AG04449 (cell line): ENCODE results near the gene ANKRD11.

ENCODE experiments used
- CTCF ChIA-PET: fragments of 350-600 bp; formaldehyde crosslinking; extraction: SDS; loops from one replicate; lab custom pipeline; 2021; ENCODE audit warnings: antibody characterized with exemption; lab: Yijun Ruan, JAX
- POLR2A ChIA-PET: fragments of 400-600, 350-600 bp; formaldehyde crosslinking; extraction: SDS; loops from one replicate; lab custom pipeline; 2020; ENCODE audit warnings: antibody characterized with exemption, inconsistent platforms; lab: Yijun Ruan, JAX
- DNase-seq: peaks from one replicate; pipeline ENCODE4 v3.0.0-alpha.2; 2010; ENCODE audit warnings: low read depth, low spot score
- H3K4me3 ChIP-seq: 2 replicates; pipeline ENCODE4 v1.5.1; 2011; ENCODE audit warnings: low read depth, mild to moderate bottlenecking, control low read depth, low read length
- TF ChIP-seq, protein P1 (sequence below): IDR thresholded peaks from one replicate; pipeline ENCODE4 v1.5.1; 2011; ENCODE audit warnings: mild to moderate bottlenecking, moderate library complexity, low read length, control low read depth, inconsistent platforms; ENCODE audit not compliant: insufficient read depth; ENCODE audit errors: missing control alignments

The ANKRD11 gene

DNA sequence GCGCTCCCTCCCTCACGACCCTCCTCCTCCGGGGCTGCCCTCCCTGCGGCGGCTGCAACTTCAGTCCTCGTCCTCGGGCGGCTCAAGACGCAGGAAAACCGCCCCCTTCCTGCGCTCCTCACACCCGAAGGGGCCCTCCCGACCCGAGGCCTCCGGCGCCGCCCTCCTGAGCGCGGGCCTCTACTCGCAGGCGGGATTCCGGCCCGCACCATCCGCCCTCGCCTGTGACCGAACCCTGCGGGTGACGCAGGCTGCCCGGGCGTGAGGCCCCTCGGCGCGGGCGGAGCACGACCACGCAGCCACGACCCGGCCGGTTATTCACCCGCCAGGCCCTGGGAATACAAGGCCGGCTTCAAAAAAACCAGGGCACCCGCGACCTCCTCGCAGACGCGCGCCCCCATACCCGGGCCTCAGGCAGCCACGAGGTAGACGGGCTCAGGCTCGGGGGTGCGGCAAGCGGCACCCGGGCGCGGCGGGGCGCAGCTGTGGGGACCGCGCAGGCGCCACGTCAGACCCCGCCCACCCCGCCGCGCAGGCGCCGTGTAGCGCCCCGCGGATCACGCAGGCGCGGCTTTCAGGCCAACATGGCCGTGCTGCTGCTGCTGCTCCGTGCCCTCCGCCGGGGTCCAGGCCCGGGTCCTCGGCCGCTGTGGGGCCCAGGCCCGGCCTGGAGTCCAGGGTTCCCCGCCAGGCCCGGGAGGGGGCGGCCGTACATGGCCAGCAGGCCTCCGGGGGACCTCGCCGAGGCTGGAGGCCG lies 17.7 kb upstream of the ANKRD11 start, which contains the start of gene SPG7:
Gene SPG7, plus strand, starts transcription at position 570 of the 757 bp plus-strand sequence. Its CDS starts 15 bp downstream, at position 585.
- TF ChIP-seq, protein P1, sequence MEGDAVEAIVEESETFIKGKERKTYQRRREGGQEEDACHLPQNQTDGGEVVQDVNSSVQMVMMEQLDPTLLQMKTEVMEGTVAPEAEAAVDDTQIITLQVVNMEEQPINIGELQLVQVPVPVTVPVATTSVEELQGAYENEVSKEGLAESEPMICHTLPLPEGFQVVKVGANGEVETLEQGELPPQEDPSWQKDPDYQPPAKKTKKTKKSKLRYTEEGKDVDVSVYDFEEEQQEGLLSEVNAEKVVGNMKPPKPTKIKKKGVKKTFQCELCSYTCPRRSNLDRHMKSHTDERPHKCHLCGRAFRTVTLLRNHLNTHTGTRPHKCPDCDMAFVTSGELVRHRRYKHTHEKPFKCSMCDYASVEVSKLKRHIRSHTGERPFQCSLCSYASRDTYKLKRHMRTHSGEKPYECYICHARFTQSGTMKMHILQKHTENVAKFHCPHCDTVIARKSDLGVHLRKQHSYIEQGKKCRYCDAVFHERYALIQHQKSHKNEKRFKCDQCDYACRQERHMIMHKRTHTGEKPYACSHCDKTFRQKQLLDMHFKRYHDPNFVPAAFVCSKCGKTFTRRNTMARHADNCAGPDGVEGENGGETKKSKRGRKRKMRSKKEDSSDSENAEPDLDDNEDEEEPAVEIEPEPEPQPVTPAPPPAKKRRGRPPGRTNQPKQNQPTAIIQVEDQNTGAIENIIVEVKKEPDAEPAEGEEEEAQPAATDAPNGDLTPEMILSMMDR, result no peak
- H3K4me3 ChIP-seq, result peak within 1 kb of the TSS; percentile 63
- DNase-seq, result no peak
- ChIA-PET POLR2A (interaction anchor here (0.6 to 1.3 kb wide), 6 partner anchors 9 to 334 kb away, joined by 3 to 5 read pairs (median 4); partner anchors contain the start of gene ZNF778), CTCF (interaction anchor here (0.8 to 5.2 kb wide), 16 partner anchors 10 to 291 kb away, joined by 3 to 34 read pairs (median 4); partner anchors contain the start of gene ZNF778)

DNA sequence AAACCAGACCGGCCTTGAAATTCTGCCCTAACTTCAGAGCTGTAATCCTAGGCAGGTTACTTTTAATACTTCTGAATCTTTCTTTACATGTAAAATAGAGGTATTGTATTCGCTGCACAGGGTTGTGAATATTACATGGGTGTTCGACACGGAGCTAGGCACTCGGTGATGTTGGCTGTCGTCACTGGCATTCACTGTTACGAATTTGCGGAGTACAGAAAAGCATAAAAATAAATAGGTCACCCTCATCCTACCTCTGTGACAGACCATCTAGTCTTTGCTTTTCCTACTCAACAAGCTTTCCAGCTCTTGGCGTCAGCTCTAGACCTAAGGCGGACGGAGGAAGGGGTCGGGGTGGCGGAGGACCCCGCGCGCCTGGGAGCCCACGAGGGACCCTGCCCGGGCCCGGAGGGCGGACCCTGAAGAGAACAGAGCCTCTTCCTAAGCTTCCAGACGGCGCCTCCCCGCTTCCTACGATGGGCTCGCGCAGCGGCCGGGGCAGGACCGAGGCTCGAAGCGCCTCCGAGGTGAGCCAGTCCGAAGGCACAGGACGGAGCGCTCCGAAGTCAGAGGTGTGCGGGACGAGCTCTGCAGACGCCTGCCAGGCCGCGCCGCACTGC lies 17.0 kb upstream of the ANKRD11 start:
- TF ChIP-seq, protein P1, result no peak
- H3K4me3 ChIP-seq, result peak overlapping the region; percentile 63
- no peak for DNase-seq
- CTCF ChIA-PET, result interaction anchor here (0.8 to 5.2 kb wide), 7 partner anchors 10 to 290 kb away, joined by 3 to 34 read pairs (median 7); partner anchors contain the start of gene ZNF778
- POLR2A ChIA-PET, result interaction anchor here (0.8 to 1.3 kb wide), 3 partner anchors 12 to 290 kb away, joined by 3 to 4 read pairs (median 4); partner anchors contain the start of gene ZNF778

DNA sequence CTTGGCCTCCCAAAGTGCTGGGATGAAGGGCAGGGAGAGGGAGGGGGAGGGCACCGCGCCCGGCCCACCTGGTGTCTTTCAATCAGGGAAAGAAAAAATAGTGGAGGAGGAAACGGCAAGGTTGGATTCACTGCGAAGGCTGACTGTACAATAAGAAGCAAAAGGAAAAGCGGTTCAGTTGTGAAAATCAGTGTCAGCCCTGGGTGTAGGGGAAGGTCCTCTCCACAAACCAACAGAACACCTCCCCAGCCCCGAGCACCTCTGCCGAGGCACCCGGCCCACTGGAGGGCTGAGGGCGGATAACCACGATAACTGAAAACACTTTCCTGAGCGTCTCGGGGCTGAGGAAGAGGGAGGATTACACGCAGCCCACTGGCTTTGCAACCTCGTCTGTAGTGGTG lies 16.4 kb upstream of the ANKRD11 start:
- ChIA-PET POLR2A (interaction anchor here (0.8 to 1.1 kb wide), 2 partner anchors 11 to 182 kb away, joined by 3 to 4 read pairs; no protein-coding TSS in a partner anchor), CTCF (interaction anchor here (0.8 to 5.2 kb wide), 5 partner anchors 9 to 289 kb away, joined by 3 to 34 read pairs (median 7); partner anchors contain the start of gene ZNF778)
- no peak for DNase-seq
- TF ChIP-seq, protein P1, result no peak
- H3K4me3 ChIP-seq, result peak overlapping the region; percentile 63

DNA sequence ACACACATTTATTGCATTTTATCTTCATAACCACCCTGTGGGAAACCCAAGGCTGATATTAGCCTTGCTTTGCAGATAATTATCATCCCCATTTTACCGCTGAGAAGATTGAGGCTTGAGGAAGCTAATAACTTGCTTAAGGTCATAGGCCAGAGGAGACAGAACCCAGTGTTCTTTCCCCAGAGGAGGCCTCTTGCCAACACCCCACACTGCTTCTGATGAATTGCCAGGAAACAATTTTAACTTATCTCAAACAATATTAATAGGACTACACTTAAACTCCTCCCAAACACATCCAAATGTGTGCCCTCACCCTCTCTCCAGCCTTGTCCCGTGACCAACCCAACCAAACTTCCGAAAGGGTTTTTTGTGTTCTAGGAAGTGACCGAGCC lies 15.7 kb upstream of the ANKRD11 start:
- DNase-seq, result no peak
- ChIA-PET POLR2A (no interaction called here), CTCF (interaction anchor here (0.9 to 1.1 kb wide), 2 partner anchors 11 to 217 kb away, joined by 3 read pairs; no protein-coding TSS in a partner anchor)
- H3K4me3 ChIP-seq, result no peak overlapping the region
- TF ChIP-seq, protein P1, result no peak

DNA sequence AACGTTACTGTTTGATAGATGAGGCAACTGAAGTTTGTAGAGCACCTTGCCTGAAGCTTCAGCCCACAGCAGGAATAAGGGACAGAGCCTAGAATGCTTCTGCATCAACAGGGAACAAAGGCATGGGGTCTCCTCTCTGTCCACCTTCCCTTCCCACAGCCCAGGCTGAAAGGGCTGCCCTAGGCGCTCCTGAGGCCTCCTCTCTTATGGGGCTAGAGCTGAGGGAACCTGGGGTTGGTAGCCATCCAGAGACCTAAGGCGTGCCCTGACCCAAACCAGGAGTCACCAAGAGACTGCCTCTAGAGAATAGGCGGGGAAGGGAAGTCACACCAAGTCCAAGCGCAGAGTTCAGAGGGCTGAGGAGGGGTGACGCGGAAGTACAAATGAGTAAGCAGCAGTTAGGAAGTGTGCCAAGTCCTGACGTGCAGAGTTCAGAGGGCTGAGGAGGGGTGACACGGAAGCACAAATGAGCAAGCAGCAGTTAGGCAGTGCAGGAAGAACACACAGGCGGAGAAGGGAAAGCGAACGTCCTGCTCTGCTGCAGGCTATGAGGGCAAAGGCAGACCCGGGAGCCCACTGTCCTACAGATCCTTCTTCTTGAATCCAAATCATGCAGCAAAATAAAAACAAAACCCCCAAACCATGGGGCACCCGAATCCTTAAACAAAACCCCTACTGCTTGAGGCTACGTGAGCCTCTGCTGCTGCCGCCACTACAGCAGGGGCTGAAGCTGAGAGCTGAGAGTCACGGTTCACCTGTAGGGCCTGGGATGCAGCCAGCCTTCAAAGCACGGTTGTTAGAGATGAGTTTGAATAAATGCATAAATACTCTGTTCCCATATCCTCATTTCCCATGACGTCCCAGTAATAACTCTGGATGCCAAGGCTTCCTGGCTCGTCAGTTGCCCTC lies 15.1 kb upstream of the ANKRD11 start:
- TF ChIP-seq, protein P1, result no peak
- ChIA-PET CTCF (interaction anchor here (0.9 to 1.1 kb wide), 2 partner anchors 10 to 217 kb away, joined by 3 read pairs; no protein-coding TSS in a partner anchor), POLR2A (no interaction called here)
- no peak for DNase-seq
- no peak overlapping the region for H3K4me3 ChIP-seq
